Activated CD4-positive, alpha-beta memory T cell treated with anti-CD3 and anti-CD28 coated beads, Interleukin-2, amount 10 ng/mL, durations not matched to agents 7 days and 5 days (primary cell): Measurements from ENCODE around the gene LDLRAD1. TPM values are rescaled to one million over a fixed set of nuclear protein-coding genes. Genes with fewer than 3 reads are reported as not detected.
"Not testable (repeated sequence)": the region's sequence is repeated elsewhere in the genome, so short reads cannot be mapped to it uniquely, and the experiment has no call there.

Experiments used
- CTCF ChIA-PET: fragments of 350-600 bp; sonication (Branson Sonifier 250); formaldehyde crosslinking; loops from one replicate; lab custom pipeline; 2021; ENCODE audit warnings: antibody characterized with exemption, inconsistent platforms; lab: Charles Lee
- POLR2A ChIA-PET: fragments of 350-600 bp; sonication (Branson Sonifier 250); formaldehyde crosslinking; loops from one replicate; lab custom pipeline; 2021; ENCODE audit warnings: antibody characterized with exemption; lab: Charles Lee
- DNase-seq: peaks from one replicate; pipeline ENCODE4 v3.0.0-alpha.2; 2020
- H3K27ac Mint-ChIP-seq: one replicate; pipeline ENCODE4 v1.8.0; 2021; ENCODE audit warnings: mild to moderate bottlenecking, mixed read lengths
- H3K27me3 Mint-ChIP-seq: one replicate; pipeline ENCODE4 v1.8.0; 2021; ENCODE audit warnings: mixed read lengths
- H3K36me3 Mint-ChIP-seq: one replicate; pipeline ENCODE4 v1.8.0; 2021; ENCODE audit warnings: low read depth, mixed read lengths
- H3K4me1 Mint-ChIP-seq: one replicate; pipeline ENCODE4 v1.8.0; 2021; ENCODE audit warnings: mixed read lengths
- H3K4me3 Mint-ChIP-seq: one replicate; pipeline ENCODE4 v1.8.0; 2021; ENCODE audit warnings: mild to moderate bottlenecking, mixed read lengths
- H3K9me3 Mint-ChIP-seq: one replicate; pipeline ENCODE4 v1.8.0; 2021; ENCODE audit warnings: mixed read lengths
- total RNA-seq, 2 experiments: library from RNA; stranded (reverse); gene quantifications; one replicate each; pipeline ENCODE4 v1.2.3, GENCODE V29; 2021

The LDLRAD1 gene, protein sequence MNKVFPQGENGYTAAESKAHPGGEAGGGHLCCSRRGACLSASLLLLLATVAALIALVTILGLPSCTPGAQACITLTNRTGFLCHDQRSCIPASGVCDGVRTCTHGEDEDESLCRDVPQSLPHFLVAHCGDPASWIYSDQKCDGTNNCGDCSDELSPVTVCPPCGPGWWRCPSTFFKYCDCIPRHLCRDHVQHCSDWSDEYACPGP
- total RNA-seq, result not detected

DNA sequence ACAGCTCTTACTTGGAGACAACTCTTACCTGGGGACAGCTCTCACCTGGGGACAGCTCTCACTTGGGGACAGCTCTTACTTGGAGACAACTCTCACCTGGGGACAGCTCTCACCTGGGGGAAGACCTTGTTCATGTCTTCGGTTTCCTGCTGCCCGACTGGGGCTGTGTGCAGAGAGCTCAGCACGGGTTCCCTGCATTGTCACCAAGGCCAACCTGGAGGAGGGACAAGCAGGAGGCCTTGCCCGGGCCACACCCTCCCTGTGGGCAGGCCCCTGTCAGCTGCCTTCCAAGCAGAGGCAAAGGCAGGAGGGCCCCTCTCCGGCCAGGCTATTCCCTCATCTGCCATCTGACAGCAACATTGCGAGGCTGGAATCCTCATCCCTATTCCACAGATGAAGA lies at the start of gene LDLRAD1:
Gene LDLRAD1 (minus strand): TSS at position 208 of the 400 bp plus-strand sequence. CDS start 74 bp downstream, at position 134.
- no peaks in the 10 kb centered on the region for H3K36me3 Mint-ChIP-seq
- CTCF ChIA-PET, result no interaction called here
- POLR2A ChIA-PET, result no interaction called here
- no peaks in the 10 kb centered on the region for H3K9me3 Mint-ChIP-seq
- no peaks in the 10 kb centered on the region for H3K4me1 Mint-ChIP-seq
- no peak within 1 kb of the TSS for H3K4me3 Mint-ChIP-seq
- no peaks in the 10 kb centered on the region for H3K27me3 Mint-ChIP-seq
- no peak for DNase-seq
- H3K27ac Mint-ChIP-seq, result no peak within 1 kb of the TSS

- no peak overlapping the region for H3K4me3 Mint-ChIP-seq
- peaks cover 5% of the 10 kb centered on the region for H3K36me3 Mint-ChIP-seq
- ChIA-PET POLR2A (interaction anchor here (1.0 kb wide), 1 partner anchor 10 kb away, joined by 4 read pairs; no protein-coding TSS in a partner anchor), CTCF (no interaction called here)
- no peaks in the 10 kb centered on the region for H3K27me3 Mint-ChIP-seq
- no peak for DNase-seq
- no peaks in the 10 kb centered on the region for H3K4me1 Mint-ChIP-seq
- H3K9me3 Mint-ChIP-seq, result no peaks in the 10 kb centered on the region
- no peak overlapping the region for H3K27ac Mint-ChIP-seq
Observed at GRCh38 chr1:54064299-54064698, 46.3 kb upstream of the LDLRAD1 start.

GRCh38 chr1:54054438-54054749 lies 36.4 kb upstream of the LDLRAD1 start:
- H3K27me3 Mint-ChIP-seq, result no peaks in the 10 kb centered on the region
- peaks cover 26% of the 10 kb centered on the region for H3K36me3 Mint-ChIP-seq
- H3K4me3 Mint-ChIP-seq, result no peak overlapping the region
- no peak overlapping the region for H3K27ac Mint-ChIP-seq
- CTCF ChIA-PET, result interaction anchor here (1.1 to 1.5 kb wide), 3 partner anchors 145 to 663 kb away, joined by 3 to 4 read pairs (median 4); partner anchors contain the start of genes CYB5RL and MRPL37
- no peak for DNase-seq
- peaks cover 38% of the 10 kb centered on the region for H3K4me1 Mint-ChIP-seq
- H3K9me3 Mint-ChIP-seq, result no peaks in the 10 kb centered on the region
- POLR2A ChIA-PET, result interaction anchor here (0.8 to 5.1 kb wide), 6 partner anchors 10 to 661 kb away, joined by 3 to 51 read pairs (median 6); partner anchors contain the start of genes IFT25, LRRC42 and TTC4

GRCh38 chr1:54053745-54054437 lies 35.9 kb upstream of the LDLRAD1 start:
- H3K27ac Mint-ChIP-seq, result no peak overlapping the region

GRCh38 chr1:54052934-54053744 lies 35.2 kb upstream of the LDLRAD1 start, which contains the start of the genes TCEANC2 and TMEM59:
Gene TCEANC2 (plus strand): TSS chr1:54053608. CDS start chr1:54054423, 815 bp downstream.
Gene TMEM59 (minus strand): TSS chr1:54053204. CDS start chr1:54053188, 16 bp downstream.
- Mint-ChIP-seq H3K27me3 (no peaks in the 10 kb centered on the region), H3K36me3 (peaks cover 21% of the 10 kb centered on the region), H3K9me3 (no peaks in the 10 kb centered on the region), H3K27ac (no peak within 1 kb of the TSS), H3K4me1 (peaks cover 37% of the 10 kb centered on the region), H3K4me3 (no peak within 1 kb of the TSS)
- DNase-seq, result peak; percentile 99
- POLR2A ChIA-PET, result interaction anchor here (0.6 to 5.1 kb wide), 15 partner anchors 8 to 832 kb away, joined by 3 to 51 read pairs (median 4); partner anchors contain the start of genes CYB5RL, IFT25, LRRC42 and MRPL37
- CTCF ChIA-PET, result interaction anchor here (0.8 to 2.6 kb wide), 11 partner anchors 9 to 664 kb away, joined by 3 to 8 read pairs (median 4); partner anchors contain the start of genes CYB5RL, IFT25, LRRC42 and MRPL37

More at GRCh38 chr1:54053745-54054437, 35.9 kb upstream of the LDLRAD1 start:
- peaks cover 24% of the 10 kb centered on the region for H3K36me3 Mint-ChIP-seq
- no peak for DNase-seq
- no peaks in the 10 kb centered on the region for H3K27me3 Mint-ChIP-seq
- no peaks in the 10 kb centered on the region for H3K9me3 Mint-ChIP-seq
- ChIA-PET POLR2A (interaction anchor here (0.8 to 5.1 kb wide), 14 partner anchors 9 to 831 kb away, joined by 3 to 51 read pairs (median 4); partner anchors contain the start of genes CYB5RL, IFT25, LRRC42 and MRPL37), CTCF (interaction anchor here (1.1 to 2.6 kb wide), 10 partner anchors 10 to 663 kb away, joined by 3 to 8 read pairs (median 4); partner anchors contain the start of genes CYB5RL and MRPL37)
- H3K4me1 Mint-ChIP-seq, result peaks cover 38% of the 10 kb centered on the region
- no peak overlapping the region for H3K4me3 Mint-ChIP-seq

GRCh38 chr1:54052431-54052933 lies 34.5 kb upstream of the LDLRAD1 start:
- Mint-ChIP-seq H3K4me1 (peaks cover 37% of the 10 kb centered on the region), H3K36me3 (peaks cover 16% of the 10 kb centered on the region), H3K27ac (no peak overlapping the region), H3K27me3 (no peaks in the 10 kb centered on the region), H3K9me3 (no peaks in the 10 kb centered on the region), H3K4me3 (no peak overlapping the region)
- ChIA-PET CTCF (interaction anchor here (0.9 to 2.6 kb wide), 9 partner anchors 9 to 437 kb away, joined by 3 to 8 read pairs (median 4); partner anchors contain the start of genes CYB5RL and MRPL37), POLR2A (interaction anchor here (0.6 to 5.1 kb wide), 14 partner anchors 9 to 832 kb away, joined by 3 to 51 read pairs (median 4); partner anchors contain the start of genes CYB5RL, IFT25, LRRC42 and MRPL37)
- DNase-seq, result peak; percentile 48

- H3K4me1 Mint-ChIP-seq, result peaks cover 38% of the 10 kb centered on the region
- H3K36me3 Mint-ChIP-seq, result peaks cover 12% of the 10 kb centered on the region
- H3K4me3 Mint-ChIP-seq, result no peak overlapping the region
- no peak overlapping the region for H3K27ac Mint-ChIP-seq
- no peaks in the 10 kb centered on the region for H3K9me3 Mint-ChIP-seq
- ChIA-PET CTCF (interaction anchor here (1.1 to 2.6 kb wide), 3 partner anchors 17 to 192 kb away, joined by 4 to 8 read pairs (median 7); no protein-coding TSS in a partner anchor), POLR2A (interaction anchor here (0.7 to 5.1 kb wide), 8 partner anchors 9 to 756 kb away, joined by 3 to 51 read pairs (median 6); partner anchors contain the start of genes CYB5RL, IFT25, LRRC42 and MRPL37)
- no peak for DNase-seq
- H3K27me3 Mint-ChIP-seq, result no peaks in the 10 kb centered on the region
Observed at GRCh38 chr1:54051933-54052430, 34.0 kb upstream of the LDLRAD1 start.

GRCh38 chr1:54050435-54050834 lies 32.4 kb upstream of the LDLRAD1 start:
- not testable (repeated sequence) for H3K27ac Mint-ChIP-seq, H3K9me3 Mint-ChIP-seq, H3K27me3 Mint-ChIP-seq, DNase-seq, H3K36me3 Mint-ChIP-seq, H3K4me3 Mint-ChIP-seq
- POLR2A ChIA-PET, result interaction anchor here (5.1 kb wide), 1 partner anchor 104 kb away, joined by 51 read pairs; the partner anchor contains the start of genes IFT25 and LRRC42
- H3K4me1 Mint-ChIP-seq, result peaks cover 32% of the 10 kb centered on the region
- CTCF ChIA-PET, result interaction anchor here (0.6 to 1.9 kb wide), 2 partner anchors 18 to 31 kb away, joined by 3 to 6 read pairs; no protein-coding TSS in a partner anchor

DNA sequence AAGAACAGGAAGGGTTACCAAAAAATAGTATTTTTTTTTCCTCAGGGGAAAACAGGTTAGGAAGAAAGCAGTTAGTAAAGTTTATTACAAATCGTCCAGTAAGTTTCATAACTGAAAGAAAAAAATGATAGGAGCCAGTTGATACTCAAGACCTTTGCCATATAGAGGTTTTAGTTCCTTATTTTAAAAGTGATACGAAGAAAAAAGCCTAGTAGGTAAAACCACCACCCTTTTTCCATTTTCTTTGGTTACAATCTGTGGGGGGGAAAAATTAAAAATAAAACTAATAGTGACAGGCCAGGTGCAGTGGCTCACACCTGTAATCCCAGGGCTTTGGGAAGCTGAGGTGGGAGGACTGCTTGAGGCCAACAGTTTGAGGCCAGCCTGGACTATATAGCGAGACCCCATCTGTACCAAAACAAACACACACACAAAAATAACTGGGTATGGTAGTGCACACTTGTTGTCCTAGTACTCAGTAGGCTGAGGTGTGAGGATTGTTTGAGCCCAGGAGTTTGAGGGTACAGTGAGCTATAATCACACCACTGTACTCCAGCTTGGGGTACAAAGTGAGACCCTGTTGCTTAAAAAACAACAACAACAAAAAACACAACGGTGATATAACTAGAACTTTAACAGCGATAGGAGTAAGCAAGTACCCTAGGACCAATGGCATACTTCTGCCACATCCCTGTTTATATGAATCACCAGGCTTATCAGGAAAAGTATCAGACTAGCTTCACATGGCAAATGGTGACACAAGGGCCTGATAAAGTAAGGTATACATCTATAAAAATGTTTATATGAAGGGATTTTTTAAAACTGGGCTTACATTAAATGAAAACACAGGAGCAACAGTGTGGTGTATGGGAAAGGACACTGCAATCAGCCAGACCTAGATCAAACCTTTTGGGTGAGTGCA lies 29.7 kb upstream of the LDLRAD1 start:
- Mint-ChIP-seq H3K4me1 (peaks cover 19% of the 10 kb centered on the region), H3K36me3 (peaks cover 24% of the 10 kb centered on the region), H3K9me3 (no peaks in the 10 kb centered on the region), H3K27ac (no peak overlapping the region), H3K27me3 (no peaks in the 10 kb centered on the region), H3K4me3 (no peak overlapping the region)
- ChIA-PET POLR2A (interaction anchor here (1.2 to 1.6 kb wide), 2 partner anchors 152 to 210 kb away, joined by 3 to 4 read pairs; partner anchors contain the start of genes CYB5RL and MRPL37), CTCF (interaction anchor here (0.6 to 1.6 kb wide), 3 partner anchors 34 to 644 kb away, joined by 3 to 5 read pairs (median 5); no protein-coding TSS in a partner anchor)
- no peak for DNase-seq

GRCh38 chr1:54046671-54047383 lies 28.8 kb upstream of the LDLRAD1 start:
- H3K9me3 Mint-ChIP-seq, result no peaks in the 10 kb centered on the region
- POLR2A ChIA-PET, result no interaction called here
- no peak for DNase-seq
- H3K36me3 Mint-ChIP-seq, result peaks cover 32% of the 10 kb centered on the region
- H3K27ac Mint-ChIP-seq, result no peak overlapping the region
- no peaks in the 10 kb centered on the region for H3K27me3 Mint-ChIP-seq
- no peak overlapping the region for H3K4me3 Mint-ChIP-seq
- CTCF ChIA-PET, result no interaction called here
- H3K4me1 Mint-ChIP-seq, result peaks cover 19% of the 10 kb centered on the region
